Thoracic aorta (tissue), 2 donors: ENCODE results near the gene ZBED4. TPM values are rescaled to one million over a fixed set of nuclear protein-coding genes. Genes with fewer than 3 reads are reported as not detected.

ENCODE experiments used
- ATAC-seq: fragments of 150-250 bp; one replicate; pipeline ENCODE4 v1.8.0; 2017; ENCODE audit warnings: low read depth; ENCODE audit not compliant: insufficient number of reproducible peaks, low FRiP score
- DNase-seq: peaks from one replicate; pipeline ENCODE4 v3.0.0-alpha.2; 2020; ENCODE audit warnings: low spot score
- H3K27ac ChIP-seq, 2 donors: fragments of 200-600 bp; sonication (generic); 1 replicate in 1 of 2; 2 replicates in 1 of 2; pipeline ENCODE4 v1.5.1; 2016; ENCODE audit warnings: mild to moderate bottlenecking in 2 of 2, moderate library complexity in 2 of 2
- H3K27me3 ChIP-seq: fragments of 200-600 bp; sonication (generic); replicated peaks from 2 replicates; pipeline ENCODE4 v1.6.0; 2016; ENCODE audit warnings: mild to moderate bottlenecking; ENCODE audit not compliant: insufficient read depth
- H3K36me3 ChIP-seq: fragments of 200-600 bp; sonication (generic); one replicate; pipeline ENCODE4 v1.5.1; 2016
- H3K4me1 ChIP-seq, 2 donors: fragments of 200-600 bp; sonication (generic); 1 replicate in 1 of 2; 2 replicates in 1 of 2; pipeline versions ENCODE4 v1.5.1 to v1.6.0; 2016; ENCODE audit warnings: low read depth in 2 of 2, mild to moderate bottlenecking in 1 of 2; ENCODE audit not compliant: control insufficient read depth in 1 of 2
- H3K4me3 ChIP-seq: fragments of 200-600 bp; sonication (generic); 2 replicates; pipeline ENCODE4 v1.5.1; 2016; ENCODE audit warnings: mild to moderate bottlenecking
- H3K9me3 ChIP-seq: fragments of 200-600 bp; sonication (generic); 2 replicates; pipeline ENCODE4 v1.5.1; 2016
- total RNA-seq, 2 donors: library from RNA; depleted of rRNA; stranded (reverse); fragments of >200 nt; gene quantifications; one replicate each; pipeline versions ENCODE4 v1.1.0 to v1.2.3, GENCODE V29; 2016
- TF ChIP-seq, protein P1 (sequence below): fragments of 200-600 bp; sonication (generic); IDR thresholded peaks from one replicate; pipeline ENCODE4 v1.5.1; 2019; ENCODE audit warnings: antibody characterized with exemption

The ZBED4 gene
- total RNA-seq, 2 donors from 2014 or later, result 9.2 to 15.1 TPM

DNA sequence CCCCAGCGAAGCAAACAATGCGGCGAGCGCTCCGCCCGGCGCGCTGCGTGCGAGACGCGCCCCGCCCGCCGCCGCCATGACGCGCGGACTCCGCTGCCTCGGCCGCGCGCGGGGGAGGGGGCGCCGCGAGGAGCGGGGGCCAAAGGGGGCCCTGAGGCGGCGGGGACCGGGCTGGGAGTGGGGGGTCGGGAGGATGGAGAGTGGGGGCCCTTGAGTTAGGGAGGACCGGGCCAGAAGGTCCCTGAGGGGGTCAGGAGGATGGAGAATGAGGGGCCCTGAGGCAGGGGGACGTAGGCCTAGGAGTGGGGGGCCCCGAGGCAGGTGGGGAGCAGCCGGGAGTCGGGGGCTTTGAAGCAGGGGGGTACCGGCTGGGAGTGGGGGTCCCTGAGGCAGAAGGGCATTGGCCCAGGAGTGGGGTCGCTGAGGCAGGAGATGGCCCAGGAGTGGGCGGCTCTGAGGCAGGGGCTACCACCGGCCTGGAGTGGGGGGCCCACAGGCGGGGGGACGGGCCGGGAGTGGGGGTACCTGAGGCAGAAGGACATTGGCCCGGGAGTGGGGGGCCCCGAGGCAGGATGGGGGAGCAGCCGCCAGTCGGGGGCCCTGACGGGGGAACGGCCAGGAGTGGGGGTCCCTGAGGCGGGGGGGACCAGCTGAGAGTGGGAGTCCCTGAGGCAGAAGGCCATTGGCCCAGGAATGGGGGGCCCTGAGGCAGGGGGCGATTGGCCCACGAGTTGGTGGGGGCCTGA lies 25.6 kb upstream of the ZBED4 start, which contains the start of gene BRD1:
BRD1 (minus strand) TSS at position 21 of the 746 bp plus-strand sequence. CDS start 3,556 bp downstream, outside the sequence.
- ATAC-seq (no peak), DNase-seq (no peak)
- TF ChIP-seq, protein P1, sequence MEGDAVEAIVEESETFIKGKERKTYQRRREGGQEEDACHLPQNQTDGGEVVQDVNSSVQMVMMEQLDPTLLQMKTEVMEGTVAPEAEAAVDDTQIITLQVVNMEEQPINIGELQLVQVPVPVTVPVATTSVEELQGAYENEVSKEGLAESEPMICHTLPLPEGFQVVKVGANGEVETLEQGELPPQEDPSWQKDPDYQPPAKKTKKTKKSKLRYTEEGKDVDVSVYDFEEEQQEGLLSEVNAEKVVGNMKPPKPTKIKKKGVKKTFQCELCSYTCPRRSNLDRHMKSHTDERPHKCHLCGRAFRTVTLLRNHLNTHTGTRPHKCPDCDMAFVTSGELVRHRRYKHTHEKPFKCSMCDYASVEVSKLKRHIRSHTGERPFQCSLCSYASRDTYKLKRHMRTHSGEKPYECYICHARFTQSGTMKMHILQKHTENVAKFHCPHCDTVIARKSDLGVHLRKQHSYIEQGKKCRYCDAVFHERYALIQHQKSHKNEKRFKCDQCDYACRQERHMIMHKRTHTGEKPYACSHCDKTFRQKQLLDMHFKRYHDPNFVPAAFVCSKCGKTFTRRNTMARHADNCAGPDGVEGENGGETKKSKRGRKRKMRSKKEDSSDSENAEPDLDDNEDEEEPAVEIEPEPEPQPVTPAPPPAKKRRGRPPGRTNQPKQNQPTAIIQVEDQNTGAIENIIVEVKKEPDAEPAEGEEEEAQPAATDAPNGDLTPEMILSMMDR, result no peak
- Histone ChIP-seq H3K4me1 (peaks cover 22 to 26% of the 10 kb centered on the region in 2 donors), H3K36me3 (peaks cover 13% of the 10 kb centered on the region), H3K9me3 (no peaks in the 10 kb centered on the region), H3K27me3 (no peaks in the 10 kb centered on the region), H3K4me3 (peak within 1 kb of the TSS; percentile 82), H3K27ac (peak within 1 kb of the TSS; percentile 72 to 81)

DNA sequence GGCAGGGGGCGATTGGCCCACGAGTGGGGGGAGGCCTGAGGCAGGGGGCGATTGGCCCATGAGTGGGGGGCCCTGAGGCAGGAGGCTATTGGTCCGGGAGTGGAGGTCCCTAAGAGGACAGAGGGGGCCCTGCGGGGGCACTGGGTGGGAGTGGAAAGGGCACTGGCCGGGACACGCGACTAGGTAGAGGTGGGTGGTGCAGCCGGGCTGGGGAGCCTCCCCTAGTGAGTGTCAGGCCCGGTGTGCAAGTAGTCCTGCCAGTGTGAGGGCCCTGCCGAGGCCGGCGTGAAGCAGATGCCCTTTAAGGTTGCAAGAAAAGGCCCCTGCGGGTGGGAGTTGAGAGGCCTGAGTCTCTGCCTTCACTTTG lies 25.1 kb upstream of the ZBED4 start:
- ATAC-seq, result no peak
- no peak overlapping the region for H3K4me3 ChIP-seq
- peaks cover 7% of the 10 kb centered on the region for H3K36me3 ChIP-seq
- no peaks in the 10 kb centered on the region for H3K27me3 ChIP-seq
- no peak for DNase-seq
- no peak overlapping the region for H3K27ac ChIP-seq
- peaks cover 22 to 26% of the 10 kb centered on the region in 2 donors for H3K4me1 ChIP-seq
- H3K9me3 ChIP-seq, result no peaks in the 10 kb centered on the region
- TF ChIP-seq, protein P1, result no peak

GRCh38 chr22:49829044-49829853 lies 24.4 kb upstream of the ZBED4 start:
- no peaks in the 10 kb centered on the region for H3K9me3 ChIP-seq
- H3K27me3 ChIP-seq, result no peaks in the 10 kb centered on the region
- peaks cover under 1% of the 10 kb centered on the region for H3K36me3 ChIP-seq
- no peak for ATAC-seq
- TF ChIP-seq, protein P1, result no peak
- H3K4me3 ChIP-seq, result no peak overlapping the region
- peaks cover 22 to 24% of the 10 kb centered on the region in 2 donors for H3K4me1 ChIP-seq
- no peak overlapping the region for H3K27ac ChIP-seq
- DNase-seq, result no peak

DNA sequence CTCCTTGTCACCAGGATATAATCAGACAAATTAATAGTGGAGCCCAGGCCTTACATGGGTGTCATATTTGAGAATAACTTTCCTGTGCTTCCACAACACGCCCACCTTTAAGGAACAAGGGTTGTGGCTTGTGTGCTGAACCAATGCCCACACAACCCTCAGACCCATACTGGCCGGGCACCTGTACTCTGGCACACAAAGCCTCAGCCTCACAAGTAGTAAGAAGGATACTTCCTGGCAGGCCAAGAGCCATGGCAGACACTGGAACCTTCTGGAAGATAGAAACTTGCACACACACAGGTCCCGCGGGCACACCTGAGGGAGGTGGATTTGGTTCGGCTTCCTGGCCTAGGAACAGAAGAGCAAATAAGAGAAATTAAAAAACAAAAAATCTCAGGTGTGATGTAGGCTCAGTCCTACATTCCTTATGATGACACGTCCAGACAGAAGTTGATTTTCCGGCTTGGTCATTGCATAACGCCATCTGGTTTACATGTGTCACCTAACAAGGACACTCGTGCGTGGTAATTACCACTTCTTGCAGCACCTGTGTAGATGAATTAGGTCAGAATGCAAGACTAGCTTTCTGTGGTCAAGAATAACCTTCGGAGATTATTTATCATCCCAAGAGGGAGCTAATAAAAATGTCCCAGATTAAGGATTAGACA lies 20.2 kb upstream of the ZBED4 start:
- no peaks in the 10 kb centered on the region for H3K36me3 ChIP-seq
- H3K27ac ChIP-seq, result no peak overlapping the region
- no peaks in the 10 kb centered on the region for H3K27me3 ChIP-seq
- no peaks in the 10 kb centered on the region for H3K9me3 ChIP-seq
- H3K4me1 ChIP-seq, result no peaks in the 10 kb centered on the region
- TF ChIP-seq, protein P1, result no peak
- no peak overlapping the region for H3K4me3 ChIP-seq
- ATAC-seq, result no peak
- DNase-seq, result no peak
